OCI-M2 (cell line): ENCODE data around the gene SDF2L1.
"Not testable (repeated sequence)": the region's sequence is repeated elsewhere in the genome, so short reads cannot be mapped to it uniquely, and the experiment has no call there.

Experiments used
- DNase-seq: peaks from one replicate; lab custom pipeline; 2025; ENCODE audit not compliant: unreplicated experiment; lab: John Stamatoyannopoulos, UW

Gene SDF2L1

GRCh38 chr22:21636629-21637218, 5.4 kb upstream of the SDF2L1 start:
- no peak for DNase-seq

- not testable (repeated sequence) for DNase-seq
These were observed 4.7 kb upstream of the SDF2L1 start for GRCh38 chr22:21637450-21637849.

- DNase-seq: no peak
These were observed 2.7 kb upstream of the SDF2L1 start for GRCh38 chr22:21639359-21639758.

- DNase-seq: no peak
These were observed 1.3 kb upstream of the SDF2L1 start for GRCh38 chr22:21640810-21641209.

- no peak for DNase-seq
These were observed 699 bp upstream of the SDF2L1 start for GRCh38 chr22:21641417-21641788.

- no peak for DNase-seq
These were observed 714 bp downstream of the SDF2L1 start for GRCh38 chr22:21642584-21643448.

GRCh38 chr22:21643533-21644357, 1.6 kb downstream of the SDF2L1 start:
- DNase-seq: no peak

GRCh38 chr22:21645513-21645912, 3.4 kb downstream of the SDF2L1 start:
- DNase-seq: not testable (repeated sequence)

GRCh38 chr22:21646608-21647590, 4.8 kb downstream of the SDF2L1 start:
- peak; percentile 48 for DNase-seq

GRCh38 chr22:21650280-21650679, 8.2 kb downstream of the SDF2L1 start:
- DNase-seq: no peak

- no peak for DNase-seq
These were observed 8.9 kb downstream of the SDF2L1 start for GRCh38 chr22:21650823-21651520.

- DNase-seq: no peak
These were observed 9.5 kb downstream of the SDF2L1 start for GRCh38 chr22:21651521-21652009.

GRCh38 chr22:21652010-21652546, 10.0 kb downstream of the SDF2L1 start:
- DNase-seq: peak; percentile 61

GRCh38 chr22:21652547-21653545, 10.7 kb downstream of the SDF2L1 start:
- no peak for DNase-seq

- no peak for DNase-seq
These were observed 14.9 kb downstream of the SDF2L1 start for GRCh38 chr22:21657020-21657359.

- peak; percentile 20 for DNase-seq
These were observed 15.4 kb downstream of the SDF2L1 start for GRCh38 chr22:21657360-21658032.

GRCh38 chr22:21659864-21660525, 17.9 kb downstream of the SDF2L1 start:
- no peak for DNase-seq
